ENCODE results near the gene MAP2K2. TPM values are rescaled to one million over a fixed set of nuclear protein-coding genes. Genes with fewer than 3 reads are reported as not detected.
A peak's percentile ranks its signal among the peaks of the same experiment; 100 is the strongest.

MAP2K2 gene
- total RNA-seq, 2 donors from 2014 or later, result 109 to 118 TPM

GRCh38 chr19:4065430-4066175 is 58.3 kb downstream of the MAP2K2 start:
- DNase-seq (peak; percentile 97), ATAC-seq (peak; percentile 80 to 86)
- intact Hi-C loops (cut with DNase I), result no loop called here

GRCh38 chr19:4064496-4065260 is 59.2 kb downstream of the MAP2K2 start:
- DNase-seq (peak; percentile 76), ATAC-seq (peak in 1 of 2 donors; percentile 1)
- intact Hi-C loops (cut with DNase I), result no loop called here

- ATAC-seq (no peak), DNase-seq (no peak)
- intact Hi-C loops (cut with DNase I), result no loop called here
Observed at GRCh38 chr19:4064149-4064495, 59.8 kb downstream of the MAP2K2 start.

GRCh38 chr19:4063369-4064148 is 60.4 kb downstream of the MAP2K2 start:
- DNase-seq, result no peak
- ATAC-seq, result no peak
- intact Hi-C loops (cut with DNase I), result no loop called here

GRCh38 chr19:4062419-4063368 is 61.2 kb downstream of the MAP2K2 start:
- no peak for ATAC-seq
- DNase-seq, result no peak
- intact Hi-C loops (cut with DNase I), result no loop called here

GRCh38 chr19:4061683-4062418 is 62.1 kb downstream of the MAP2K2 start:
- peak; percentile 60 for DNase-seq
- intact Hi-C loops (cut with DNase I), result no loop called here
- no peak for ATAC-seq

- ATAC-seq, result peak; percentile 5 to 7
- DNase-seq, result peak; percentile 87
- intact Hi-C loops (cut with DNase I), result no loop called here
Observed at GRCh38 chr19:4061178-4061682, 62.7 kb downstream of the MAP2K2 start.

- ATAC-seq (no peak), DNase-seq (no peak)
- intact Hi-C loops (cut with DNase I), result no loop called here
Observed at GRCh38 chr19:4060621-4061177, 63.2 kb downstream of the MAP2K2 start.

- ATAC-seq (peak; percentile 1 to 8), DNase-seq (peak; percentile 81)
- intact Hi-C loops (cut with DNase I), result no loop called here
Observed at GRCh38 chr19:4059891-4060620, 63.9 kb downstream of the MAP2K2 start.

- intact Hi-C loops (cut with DNase I), result no loop called here
- ATAC-seq (no peak), DNase-seq (no peak)
Observed at GRCh38 chr19:4059453-4059871, 64.5 kb downstream of the MAP2K2 start.

- no peak for DNase-seq
- peak; percentile 4 to 14 for ATAC-seq
- intact Hi-C loops (cut with DNase I), result no loop called here
Observed at GRCh38 chr19:4058693-4059452, 65.0 kb downstream of the MAP2K2 start.

- intact Hi-C loops (cut with DNase I), result no loop called here
- peak; percentile 91 for DNase-seq
- ATAC-seq, result peak; percentile 74 to 75
Observed at GRCh38 chr19:4057931-4058692, 65.8 kb downstream of the MAP2K2 start.

GRCh38 chr19:4055209-4055552 is 68.7 kb downstream of the MAP2K2 start:
- no peak for ATAC-seq
- intact Hi-C loops (cut with DNase I), result no loop called here
- DNase-seq, result no peak

- DNase-seq, result no peak
- no peak for ATAC-seq
- intact Hi-C loops (cut with DNase I), result loop anchor here in 1 of 2 donors (5.0 kb wide), 1 partner anchor 37 kb away; no protein-coding TSS in a partner anchor
Observed at GRCh38 chr19:4054441-4055208, 69.3 kb downstream of the MAP2K2 start.

Data from left cardiac atrium (tissue), 4 donors.